GM19043 (cell line): ENCODE data around the gene RASGRP1.

ENCODE experiments used
- ATAC-seq: cut with Tn5 transposase; IDR thresholded peaks from one replicate; pipeline ENCODE4 v1.9.1; 2021; ENCODE audit warnings: low read depth; ENCODE audit not compliant: unreplicated experiment

Gene RASGRP1

GRCh38 chr15:38509152-38509551 is 55.5 kb downstream of the RASGRP1 start:
- ATAC-seq = no peak

DNA sequence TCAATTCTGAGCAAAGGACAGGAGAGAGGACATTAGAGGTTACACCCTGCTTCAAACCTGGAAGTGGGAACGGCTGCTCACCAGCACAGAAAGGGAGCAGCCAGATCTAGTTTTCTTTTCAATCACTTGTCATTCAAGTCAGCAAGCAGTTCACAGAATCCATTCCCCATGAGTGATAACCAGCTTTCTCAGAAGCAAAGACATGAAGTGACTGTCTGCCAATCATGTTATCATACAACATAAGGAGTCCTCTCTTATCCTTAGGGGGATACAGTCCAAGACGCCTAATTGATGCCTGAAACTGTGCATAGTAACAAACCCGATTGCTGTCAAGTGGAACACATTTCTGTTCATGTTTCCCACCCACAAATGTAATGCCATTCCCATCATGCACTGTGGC is 56.0 kb downstream of the RASGRP1 start:
- no peak for ATAC-seq

DNA sequence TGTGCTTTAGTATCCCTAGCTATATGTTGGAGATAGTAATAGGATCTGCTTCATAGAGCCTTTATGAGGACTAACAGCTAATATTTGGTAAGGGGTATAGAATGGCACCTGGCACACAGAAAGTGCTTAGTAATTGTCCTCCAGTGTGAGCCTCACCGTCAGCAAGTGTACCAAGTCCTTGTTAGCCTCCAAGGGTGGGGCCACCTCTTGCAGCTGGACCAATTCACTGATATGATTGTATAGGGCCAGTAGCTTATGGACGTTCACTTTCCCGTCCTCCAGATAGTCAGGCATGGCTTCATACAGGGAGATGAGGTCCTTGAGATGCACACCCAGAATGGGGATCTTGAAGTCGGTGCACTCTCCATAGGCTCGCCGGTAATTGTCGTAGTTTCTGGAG is 57.0 kb downstream of the RASGRP1 start:
- ATAC-seq = no peak

- ATAC-seq = no peak
Measured at GRCh38 chr15:38506997-38507396, 57.6 kb downstream of the RASGRP1 start.

DNA sequence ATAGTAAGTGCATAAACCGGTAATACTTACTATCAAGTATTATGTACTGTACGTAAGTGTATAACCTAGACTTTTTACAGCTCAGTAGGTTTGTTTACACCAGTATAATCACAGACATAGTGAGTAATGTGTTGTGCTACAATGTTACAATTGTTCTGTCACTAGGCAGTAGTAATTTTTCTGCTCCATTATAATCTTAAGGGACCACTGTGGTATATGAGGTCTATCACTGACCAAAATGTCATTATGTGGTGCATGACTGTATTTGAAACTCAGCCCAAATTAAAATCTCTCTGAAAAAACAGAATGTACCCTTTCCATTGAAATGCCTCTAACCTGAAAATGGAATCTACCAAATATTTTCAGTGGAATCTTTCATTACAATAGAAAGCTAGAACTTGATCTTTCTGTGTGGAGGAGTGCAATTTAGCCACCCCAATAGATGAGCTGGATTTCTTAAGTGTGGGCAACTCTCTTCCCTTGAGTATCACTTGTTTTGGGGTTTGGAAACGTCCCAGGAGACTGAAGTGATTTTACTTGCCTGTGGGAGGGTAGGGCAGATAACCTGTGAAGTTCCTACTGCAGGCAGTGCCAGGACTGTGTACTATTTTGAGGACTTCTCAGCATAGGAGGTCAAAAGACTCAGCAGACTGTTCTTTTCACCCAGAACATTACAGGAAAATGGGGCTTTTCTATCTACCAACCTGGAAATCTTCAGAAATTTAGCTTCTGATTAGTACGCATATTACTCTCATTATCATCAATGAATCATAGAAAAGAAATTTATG is 59.7 kb downstream of the RASGRP1 start:
- no peak for ATAC-seq

DNA sequence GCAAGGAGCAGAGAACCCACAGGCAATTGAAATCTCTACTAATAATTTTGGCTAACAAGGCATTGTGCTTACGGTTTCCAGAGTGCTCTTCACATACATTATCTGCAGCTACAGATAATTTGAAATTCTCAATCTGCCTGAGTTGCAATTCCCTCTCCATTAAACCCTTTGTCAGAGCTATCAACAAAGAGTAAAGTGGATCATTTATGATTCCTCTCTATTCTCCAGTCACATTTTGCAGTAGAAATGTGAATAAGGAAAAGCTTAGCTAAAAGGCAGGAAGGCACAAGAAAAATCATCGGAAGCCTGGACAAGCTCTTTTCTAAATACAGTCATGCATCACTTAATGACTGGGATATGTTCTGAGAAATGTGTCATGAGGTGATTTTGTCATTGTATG is 61.1 kb downstream of the RASGRP1 start:
- ATAC-seq = no peak

DNA sequence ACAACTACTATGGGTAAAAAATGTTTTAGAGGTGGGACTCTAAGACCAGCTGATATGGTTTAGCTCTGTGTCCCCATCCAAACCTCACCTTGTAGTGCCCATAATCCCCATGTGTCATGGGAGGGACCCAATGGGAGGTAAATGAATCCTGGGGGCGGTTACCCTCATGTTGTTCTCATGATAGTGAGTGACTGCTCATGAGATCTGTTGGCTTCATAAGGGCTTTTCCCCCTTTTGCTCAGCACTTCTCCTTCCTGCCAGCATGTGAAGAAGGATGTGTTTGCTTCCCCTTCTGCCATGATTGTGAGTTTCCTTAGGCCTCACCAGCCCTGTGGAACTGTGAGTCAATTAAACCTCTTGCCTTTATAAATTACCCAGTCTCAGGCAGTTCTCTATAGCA is 65.0 kb downstream of the RASGRP1 start:
- no peak for ATAC-seq

GRCh38 chr15:38496151-38496550 is 68.5 kb downstream of the RASGRP1 start:
- no peak for ATAC-seq

GRCh38 chr15:38490242-38490922 is 74.2 kb downstream of the RASGRP1 start:
- no peak for ATAC-seq

GRCh38 chr15:38487378-38487777 is 77.2 kb downstream of the RASGRP1 start:
- ATAC-seq = no peak

- no peak for ATAC-seq
Measured at GRCh38 chr15:38486936-38487335, 77.7 kb downstream of the RASGRP1 start.

DNA sequence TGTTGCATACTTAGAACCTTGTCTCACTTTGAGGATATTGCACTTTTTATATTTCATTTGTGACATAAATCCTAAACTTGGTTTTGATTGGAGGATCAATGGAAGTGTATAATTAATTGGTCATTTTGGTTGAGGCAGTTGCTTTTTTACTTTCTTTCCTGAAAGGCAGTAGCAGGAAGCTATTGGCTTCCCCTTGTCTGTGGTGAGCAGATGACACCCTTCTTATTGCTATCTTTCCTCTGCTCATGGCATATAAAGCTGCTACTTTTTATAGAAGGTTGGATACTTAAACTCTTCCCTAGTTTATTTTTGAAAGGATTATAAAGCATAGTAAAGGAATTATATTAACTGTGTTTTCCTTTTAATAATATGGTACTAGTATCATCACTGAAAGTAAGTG is 82.0 kb downstream of the RASGRP1 start:
- ATAC-seq = no peak

- no peak for ATAC-seq
Measured at GRCh38 chr15:38481761-38482160, 82.9 kb downstream of the RASGRP1 start.

DNA sequence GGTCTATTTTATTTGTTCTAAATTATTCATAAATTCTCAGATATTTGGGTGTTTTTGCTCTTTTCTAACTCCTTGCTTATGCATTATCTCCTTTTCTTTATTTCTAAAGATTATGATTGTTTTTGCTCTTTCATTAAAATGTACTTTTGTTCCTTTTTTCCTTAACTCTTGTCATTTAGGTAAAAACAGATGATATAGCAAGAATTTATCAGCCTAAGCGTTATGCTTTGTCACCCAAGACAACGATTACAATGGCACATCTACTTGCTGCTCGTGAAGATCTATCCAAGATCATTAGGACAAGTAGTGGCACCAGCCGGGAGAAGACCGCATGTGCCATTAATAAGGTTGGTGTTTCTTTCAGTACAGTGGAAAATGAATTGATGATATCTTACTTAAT is 83.5 kb downstream of the RASGRP1 start:
- no peak for ATAC-seq

DNA sequence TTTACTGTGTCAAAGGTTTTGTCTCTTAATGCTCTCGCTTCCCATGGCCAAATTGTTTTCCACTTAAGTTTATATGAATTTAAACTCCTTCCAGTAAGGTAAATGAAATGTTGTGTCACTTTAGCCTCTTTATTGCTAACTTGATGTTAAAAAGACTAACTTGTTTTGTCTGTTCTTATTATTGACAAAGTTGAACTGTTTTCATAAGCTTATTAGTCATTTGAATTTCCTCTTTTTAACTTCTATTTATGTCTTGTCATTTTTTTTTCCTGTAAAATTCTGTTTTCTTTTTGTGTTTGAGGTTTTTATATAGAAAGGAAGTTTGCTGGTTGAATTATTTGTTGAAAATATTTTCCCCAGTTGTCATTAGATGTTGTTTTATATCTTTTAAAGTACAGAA is 84.9 kb downstream of the RASGRP1 start:
- ATAC-seq = no peak

- ATAC-seq = no peak
Measured at GRCh38 chr15:38479266-38479665, 85.3 kb downstream of the RASGRP1 start.

GRCh38 chr15:38477637-38478036 is 87.0 kb downstream of the RASGRP1 start:
- no peak for ATAC-seq

GRCh38 chr15:38476120-38476519 is 88.5 kb downstream of the RASGRP1 start:
- ATAC-seq = no peak

DNA sequence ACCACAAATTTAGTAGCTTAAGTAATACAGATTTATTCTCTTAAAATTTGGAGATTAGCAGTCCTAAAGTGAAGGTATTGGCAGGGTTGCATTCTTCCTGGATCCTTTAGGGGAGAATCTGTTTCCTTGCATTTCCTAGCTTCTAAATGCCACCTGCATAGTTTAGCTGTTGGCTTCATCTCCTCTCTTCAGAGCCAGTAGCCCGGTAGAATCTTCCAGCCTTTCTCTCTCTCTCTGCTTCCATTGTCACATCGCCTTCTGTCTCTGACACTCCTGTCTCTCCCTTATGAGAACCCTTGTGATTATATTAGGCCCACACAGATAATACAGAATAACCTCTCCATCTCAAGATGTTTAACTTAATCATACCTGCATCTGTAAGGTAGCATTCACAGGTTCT is 89.3 kb downstream of the RASGRP1 start:
- no peak for ATAC-seq

- peak; percentile 94 for ATAC-seq
Measured at GRCh38 chr15:38474155-38474757, 90.4 kb downstream of the RASGRP1 start.

- no peak for ATAC-seq
Measured at GRCh38 chr15:38471974-38472373, 92.6 kb downstream of the RASGRP1 start.

GRCh38 chr15:38470816-38471215 is 93.8 kb downstream of the RASGRP1 start:
- ATAC-seq = no peak
